HepG2 (cell line): ENCODE data around the gene FPR3. TPM values are rescaled to one million over a fixed set of nuclear protein-coding genes. Genes with fewer than 3 reads are reported as not detected.

Experiments
- ATAC-seq: fragments of 200-7000 bp; cut with Tn5 transposase; 3 replicates; pipeline ENCODE4 v1.9.1; 2020; ENCODE audit warnings: mild to moderate bottlenecking, moderate library complexity
- BruUV-seq: library from RNA; stranded (reverse); fragments of 400-500 nt; replicated peaks from 2 replicates; lab custom pipeline; 2021; lab: Mats Ljungman, UMichigan
- CTCF ChIA-PET: fragments of 300-600 bp; formaldehyde crosslinking; extraction: SDS; loops from one replicate; lab custom pipeline; 2021; ENCODE audit warnings: low total read pairs, inconsistent platforms, low intra/inter-chr PET ratio; lab: Yijun Ruan, JAX
- POLR2A ChIA-PET: fragments of 350-600 bp; sonication (Branson Sonifier 250); formaldehyde crosslinking; loops from one replicate; lab custom pipeline; 2020; ENCODE audit warnings: antibody characterized with exemption, inconsistent platforms; lab: Yijun Ruan, JAX
- DNase-seq: peaks from one replicate; pipeline ENCODE4 v3.0.0-alpha.2; 2015; ENCODE audit warnings: low spot score
- FAIRE-seq: peaks from 3 replicates; lab custom pipeline; 2011; peaks lifted over from hg19 to GRCh38; lab: Jason Lieb, UNC
- H2AFZ ChIP-seq: one replicate; pipeline ENCODE4 v1.6.1; 2011; ENCODE audit warnings: low read length, inconsistent platforms
- H3K27ac ChIP-seq: fragments of 300-600 bp; 3 replicates; pipeline ENCODE4 v1.8.0; 2011; ENCODE audit warnings: mixed run types, mild to moderate bottlenecking, mixed read lengths, low read length, inconsistent platforms; ENCODE audit not compliant: insufficient read depth; ENCODE audit errors: extremely low read length
- H3K27me3 ChIP-seq, 2 experiments: fragments of 200-600 bp in 1 of 2; 2 replicates in 1 of 2; 3 replicates in 1 of 2; pipeline versions ENCODE4 v1.6.0 to v1.8.0; 2011; ENCODE audit warnings: low read length in 2 of 2, mild to moderate bottlenecking in 2 of 2, moderate library complexity in 2 of 2, inconsistent platforms in 1 of 2; ENCODE audit not compliant: insufficient read depth in 2 of 2, control insufficient read depth in 1 of 2
- H3K36me3 ChIP-seq, 2 experiments: fragments of 200-600 bp in 1 of 2; replicated peaks in 1 of 2; 2 replicates in 1 of 2; 3 replicates in 1 of 2; pipeline versions ENCODE4 v1.5.1 to v1.8.0; 2011; ENCODE audit warnings: low read length in 2 of 2, inconsistent platforms in 1 of 2; ENCODE audit not compliant: insufficient read depth in 2 of 2, control insufficient read depth in 1 of 2
- H3K4me1 ChIP-seq: 2 replicates; pipeline ENCODE4 v1.5.1; 2012; ENCODE audit warnings: low read length, inconsistent platforms; ENCODE audit not compliant: insufficient read depth
- H3K4me2 ChIP-seq: 2 replicates; pipeline ENCODE4 v1.6.0; 2011; ENCODE audit warnings: low read depth, low read length, inconsistent platforms
- H3K4me3 ChIP-seq, 3 experiments: fragments of 200-600 bp in 1 of 3; sonication (generic), shearing (Covaris generic) in 1 of 3; replicated peaks in 1 of 3; 2 replicates each; pipeline ENCODE4 v1.5.1; 2011 to 2016; ENCODE audit warnings: low read length in 3 of 3, inconsistent platforms in 2 of 3, low read depth in 2 of 3, mild to moderate bottlenecking in 2 of 3, control low read depth in 1 of 3, mixed read lengths in 1 of 3; ENCODE audit not compliant: insufficient read depth in 1 of 3
- H3K79me2 ChIP-seq: one replicate; pipeline ENCODE4 v1.6.1; 2011; ENCODE audit warnings: low read length, inconsistent platforms; ENCODE audit not compliant: insufficient read depth
- H3K9ac ChIP-seq: 2 replicates; pipeline ENCODE4 v1.6.0; 2011; ENCODE audit warnings: mild to moderate bottlenecking, low read depth, low read length, inconsistent platforms; ENCODE audit not compliant: insufficient read depth
- H3K9me3 ChIP-seq: 2 replicates; pipeline ENCODE4 v1.5.1; 2012; ENCODE audit warnings: mild to moderate bottlenecking, low read length
- H4K20me1 ChIP-seq: 2 replicates; pipeline ENCODE4 v1.6.0; 2011; ENCODE audit warnings: inconsistent platforms, mild to moderate bottlenecking, low read length, moderate library complexity; ENCODE audit not compliant: insufficient read depth
- FLYWCH1 ChIP-seq: sonication (generic); formaldehyde crosslinking; IDR thresholded peaks from 2 replicates; pipeline ENCODE4 v1.8.1; 2023; ENCODE audit warnings: mild to moderate bottlenecking, missing genetic modification reagents
- FOSL2 ChIP-seq: sonication (generic); formaldehyde crosslinking; IDR thresholded peaks from 2 replicates; pipeline ENCODE4 v1.4.0; 2020; ENCODE audit warnings: missing genetic modification reagents
- GZF1 ChIP-seq: sonication (generic); formaldehyde crosslinking; IDR thresholded peaks from 2 replicates; pipeline ENCODE4 v1.5.1; 2020; ENCODE audit warnings: mild to moderate bottlenecking, missing genetic modification reagents
- IKZF1 ChIP-seq: fragments of 450-650 bp; IDR thresholded peaks from 2 replicates; pipeline ENCODE4 v1.7.1; 2016
- MAFK ChIP-seq, 2 experiments: IDR thresholded peaks in 1 of 2; conservative IDR thresholded peaks in 1 of 2; 2 replicates each; pipeline ENCODE4 v1.6.1; 2011; ENCODE audit warnings: improper control_type of control experiment in 2 of 2, low read length in 2 of 2
- SSRP1 ChIP-seq: IDR thresholded peaks from 2 replicates; pipeline ENCODE4 v1.6.1; 2016; ENCODE audit warnings: control low read depth
- TCF12 ChIP-seq, 2 experiments: fragments of 450-650 bp in 1 of 2; sonication (generic) in 1 of 2; formaldehyde crosslinking in 1 of 2; IDR thresholded peaks; 2 replicates each; pipeline versions ENCODE4 v1.6.1 to v1.8.0; 2017 to 2022; ENCODE audit warnings: antibody characterized with exemption in 1 of 2, mild to moderate bottlenecking in 1 of 2, missing genetic modification reagents in 1 of 2, moderate library complexity in 1 of 2
- TMF1 ChIP-seq: sonication (generic); formaldehyde crosslinking; IDR thresholded peaks from 2 replicates; pipeline ENCODE4 v1.8.1; 2022; ENCODE audit warnings: low read depth, missing genetic modification reagents
- ZNF20 ChIP-seq: sonication (generic); formaldehyde crosslinking; IDR thresholded peaks from 2 replicates; pipeline ENCODE4 v1.4.0; 2020; ENCODE audit warnings: mild to moderate bottlenecking, moderate library complexity, missing genetic modification reagents
- ZNF296 ChIP-seq: sonication (generic); formaldehyde crosslinking; conservative IDR thresholded peaks from 2 replicates; pipeline ENCODE4 v1.5.0; 2020; ENCODE audit warnings: mild to moderate bottlenecking, missing genetic modification reagents
- ZNF615 ChIP-seq: sonication (generic); formaldehyde crosslinking; IDR thresholded peaks from 2 replicates; pipeline ENCODE4 v1.5.0; 2020; ENCODE audit warnings: mild to moderate bottlenecking, missing genetic modification reagents, borderline replicate concordance
- ZSCAN21 ChIP-seq: sonication (generic); formaldehyde crosslinking; IDR thresholded peaks from 2 replicates; pipeline ENCODE4 v1.8.0; 2022; ENCODE audit warnings: mild to moderate bottlenecking, missing genetic modification reagents, moderate library complexity, borderline replicate concordance
- WGBS: methylation state at CpG from one replicate; pipeline ENCODE4 v1.1.6; 2017; ENCODE audit warnings: low lambda C conversion rate; 5-methylcytosine and 5-hydroxymethylcytosine counted together
- in situ Hi-C: cut with HindIII; loops from 2 replicates; pipeline ENCODE4 v1.10.0; 2017; ENCODE audit warnings: low pct_unique_long_range_greater_than_20kb; ENCODE audit not compliant: extremely low pct_ligation_motif_present
- intact Hi-C: fragments of 100-400 bp; cut with micrococcal nuclease; formaldehyde crosslinking; loops from one replicate; pipeline ENCODE4 v1.10.0; 2022; ENCODE audit not compliant: unreplicated experiment
- polyA plus RNA-seq, 8 experiments: library from polyadenylated mRNA; depleted of rRNA in 3 of 8; stranded (reverse) in 7 of 8; unstranded in 1 of 8; fragments of >200 nt; fragmentation: Illumina TruSeq in 4 of 8; extraction: Trizol in 4 of 8; gene quantifications; 2 replicates each; pipeline versions ENCODE4 v1.2.1 to v1.2.3, GENCODE V29; 2011 to 2016; ENCODE audit warnings: low read depth in 4 of 8, missing spikeins in 1 of 8, mixed read lengths in 1 of 8; ENCODE audit not compliant: insufficient read depth in 1 of 8
- total RNA-seq, 5 experiments: library from RNA; depleted of rRNA; stranded (reverse); fragments of >200 nt; fragmentation: Illumina TruSeq; extraction: Trizol; gene quantifications; 2 replicates each; pipeline ENCODE4 v1.2.3, GENCODE V29; 2016; ENCODE audit warnings: low read depth in 1 of 5
- TF ChIP-seq, protein P1 (sequence below): IDR thresholded peaks from 2 replicates; pipeline ENCODE4 v1.6.1; 2016; ENCODE audit warnings: mild to moderate bottlenecking
- TF ChIP-seq, protein P2 (sequence below): sonication (generic); formaldehyde crosslinking; IDR thresholded peaks from 2 replicates; pipeline ENCODE4 v1.5.0; 2020; ENCODE audit warnings: mild to moderate bottlenecking, low read depth, missing genetic modification reagents, borderline replicate concordance
- TF ChIP-seq, protein P3 (sequence below): sonication (generic); formaldehyde crosslinking; IDR thresholded peaks from 2 replicates; pipeline ENCODE4 v1.5.1; 2020; ENCODE audit warnings: mild to moderate bottlenecking, missing genetic modification reagents, moderate library complexity
- TF ChIP-seq, protein P4 (sequence below): sonication (generic); formaldehyde crosslinking; IDR thresholded peaks from 2 replicates; pipeline ENCODE4 v1.5.0; 2020; ENCODE audit warnings: missing genetic modification reagents

FPR3 gene
- total and polyA plus RNA-seq, 2 of the 13 experiments (the other 11 are each of a cell fraction or from before 2014, with no cell fraction given), result not detected

DNA sequence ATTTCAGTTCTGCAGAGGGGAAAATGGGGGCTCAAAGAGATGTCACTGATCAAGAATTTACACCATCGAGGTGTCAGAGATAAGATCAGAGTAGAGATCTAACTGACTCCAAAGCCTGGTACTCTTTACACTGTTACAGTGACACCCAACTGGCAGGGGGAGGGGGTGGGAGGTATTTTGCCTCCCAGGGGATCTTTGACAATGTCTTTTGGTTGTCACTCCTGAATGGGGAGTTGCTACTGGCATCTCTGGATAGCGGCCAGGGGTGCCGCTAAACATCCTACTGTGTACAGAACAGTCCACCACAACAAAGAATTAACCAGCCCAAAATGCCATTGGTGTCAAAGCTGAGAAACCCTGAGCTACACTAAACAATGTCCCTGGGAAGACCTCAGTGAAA lies 3.1 kb downstream of the FPR3 start (continued):
- TF ChIP-seq TCF12 (IDR thresholded peaks at IDR 0.05), result no peak
- TF ChIP-seq TCF12 (CRISPR knock-in tag; IDR thresholded peaks at IDR 0.05), result no peak
- TF ChIP-seq, protein P1, sequence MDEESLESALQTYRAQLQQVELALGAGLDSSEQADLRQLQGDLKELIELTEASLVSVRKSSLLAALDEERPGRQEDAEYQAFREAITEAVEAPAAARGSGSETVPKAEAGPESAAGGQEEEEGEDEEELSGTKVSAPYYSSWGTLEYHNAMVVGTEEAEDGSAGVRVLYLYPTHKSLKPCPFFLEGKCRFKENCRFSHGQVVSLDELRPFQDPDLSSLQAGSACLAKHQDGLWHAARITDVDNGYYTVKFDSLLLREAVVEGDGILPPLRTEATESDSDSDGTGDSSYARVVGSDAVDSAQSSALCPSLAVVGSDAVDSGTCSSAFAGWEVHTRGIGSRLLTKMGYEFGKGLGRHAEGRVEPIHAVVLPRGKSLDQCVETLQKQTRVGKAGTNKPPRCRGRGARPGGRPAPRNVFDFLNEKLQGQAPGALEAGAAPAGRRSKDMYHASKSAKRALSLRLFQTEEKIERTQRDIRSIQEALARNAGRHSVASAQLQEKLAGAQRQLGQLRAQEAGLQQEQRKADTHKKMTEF, result no peak
- TF ChIP-seq, protein P2, sequence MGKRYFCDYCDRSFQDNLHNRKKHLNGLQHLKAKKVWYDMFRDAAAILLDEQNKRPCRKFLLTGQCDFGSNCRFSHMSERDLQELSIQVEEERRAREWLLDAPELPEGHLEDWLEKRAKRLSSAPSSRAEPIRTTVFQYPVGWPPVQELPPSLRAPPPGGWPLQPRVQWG, result no peak

DNA sequence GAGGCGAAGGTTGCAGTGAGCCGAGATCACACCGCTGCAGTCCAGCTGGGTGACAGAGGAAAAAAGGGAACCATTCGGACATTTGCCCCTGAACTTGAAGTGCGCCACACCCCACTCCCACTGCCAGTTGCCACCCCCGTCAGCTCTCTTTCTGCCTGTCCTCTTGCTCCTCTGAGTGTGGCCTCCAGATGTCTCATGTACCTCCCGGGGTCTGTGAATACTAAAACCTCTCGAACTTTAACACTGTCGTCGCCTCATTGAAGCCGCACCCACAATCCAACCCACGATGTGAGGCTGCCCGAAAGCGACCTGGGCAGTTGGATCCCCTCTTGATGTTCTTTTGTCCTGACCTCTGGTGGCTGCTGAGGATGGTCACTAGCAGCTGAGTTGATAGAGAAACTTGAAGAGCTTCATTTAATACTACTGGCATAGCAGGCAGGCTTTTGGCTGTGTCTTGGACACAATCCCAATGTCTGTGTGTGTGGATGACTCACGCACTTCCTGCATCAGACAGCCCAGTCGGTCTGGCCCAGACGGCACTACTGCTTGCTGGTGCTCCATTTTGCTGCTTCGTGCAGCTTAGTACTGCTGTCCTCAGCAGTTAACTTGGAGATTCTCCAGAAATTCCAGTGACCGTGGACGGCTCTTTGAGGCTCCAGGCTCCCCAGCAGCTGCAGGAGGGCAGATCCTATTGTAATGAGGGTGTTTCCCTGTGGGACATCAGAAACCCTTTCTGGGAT lies 4.2 kb downstream of the FPR3 start:
- intact Hi-C loops (no loop called here), in situ Hi-C loops (no loop called here)
- DNase-seq (peak; percentile 35), FAIRE-seq (no peak), ATAC-seq (peak; percentile 54; the same call in 2 of the 3 replicates)
- no peak overlapping the region for H2AFZ ChIP-seq
- BruUV-seq, result no TSS peak
- no peaks in the 10 kb centered on the region for H3K79me2 ChIP-seq
- peaks cover 18% of the 10 kb centered on the region; the same call in 1 of the 2 replicates for H3K4me1 ChIP-seq
- no peaks in the 10 kb centered on the region for H4K20me1 ChIP-seq
- peak overlapping the region in 1 of 3 experiments; percentile 5; a peak in 1 of 6 replicates for H3K4me3 ChIP-seq
- no peak overlapping the region for H3K27ac ChIP-seq
- WGBS, result 59% methylated on average over 16 of the region's 20 CpGs
- H3K27me3 ChIP-seq, result no peaks in the 10 kb centered on the region
- no peaks in the 10 kb centered on the region for H3K36me3 ChIP-seq
- no peak overlapping the region for H3K4me2 ChIP-seq
- H3K9me3 ChIP-seq, result peaks cover 30% of the 10 kb centered on the region
- ChIA-PET CTCF (no interaction called here), POLR2A (no interaction called here)
- H3K9ac ChIP-seq, result no peak overlapping the region
- TF ChIP-seq ZNF296 (CRISPR knock-in tag) (no peak), GZF1 (no peak), FLYWCH1 (CRISPR knock-in tag) (no peak), ZNF615 (no peak), TMF1 (CRISPR knock-in tag) (no peak), IKZF1 (no peak), MAFK (conservative IDR thresholded peaks at IDR 0.05 in 1 of 2, IDR thresholded peaks at IDR 0.05 in 1 of 2; ENCODE audit: low read length in 2 of 2) (0 out of 4 replicates have a peak, but pooled peaks of 1 of the 2 experiments have one; percentile 15), FOSL2 (peak; percentile 84), SSRP1 (CRISPR knock-in tag) (no peak), ZSCAN21 (CRISPR knock-in tag) (no peak), ZNF20 (0 out of 2 replicates have a peak, but pooled peaks have one; percentile 41)
- TF ChIP-seq, protein P3, sequence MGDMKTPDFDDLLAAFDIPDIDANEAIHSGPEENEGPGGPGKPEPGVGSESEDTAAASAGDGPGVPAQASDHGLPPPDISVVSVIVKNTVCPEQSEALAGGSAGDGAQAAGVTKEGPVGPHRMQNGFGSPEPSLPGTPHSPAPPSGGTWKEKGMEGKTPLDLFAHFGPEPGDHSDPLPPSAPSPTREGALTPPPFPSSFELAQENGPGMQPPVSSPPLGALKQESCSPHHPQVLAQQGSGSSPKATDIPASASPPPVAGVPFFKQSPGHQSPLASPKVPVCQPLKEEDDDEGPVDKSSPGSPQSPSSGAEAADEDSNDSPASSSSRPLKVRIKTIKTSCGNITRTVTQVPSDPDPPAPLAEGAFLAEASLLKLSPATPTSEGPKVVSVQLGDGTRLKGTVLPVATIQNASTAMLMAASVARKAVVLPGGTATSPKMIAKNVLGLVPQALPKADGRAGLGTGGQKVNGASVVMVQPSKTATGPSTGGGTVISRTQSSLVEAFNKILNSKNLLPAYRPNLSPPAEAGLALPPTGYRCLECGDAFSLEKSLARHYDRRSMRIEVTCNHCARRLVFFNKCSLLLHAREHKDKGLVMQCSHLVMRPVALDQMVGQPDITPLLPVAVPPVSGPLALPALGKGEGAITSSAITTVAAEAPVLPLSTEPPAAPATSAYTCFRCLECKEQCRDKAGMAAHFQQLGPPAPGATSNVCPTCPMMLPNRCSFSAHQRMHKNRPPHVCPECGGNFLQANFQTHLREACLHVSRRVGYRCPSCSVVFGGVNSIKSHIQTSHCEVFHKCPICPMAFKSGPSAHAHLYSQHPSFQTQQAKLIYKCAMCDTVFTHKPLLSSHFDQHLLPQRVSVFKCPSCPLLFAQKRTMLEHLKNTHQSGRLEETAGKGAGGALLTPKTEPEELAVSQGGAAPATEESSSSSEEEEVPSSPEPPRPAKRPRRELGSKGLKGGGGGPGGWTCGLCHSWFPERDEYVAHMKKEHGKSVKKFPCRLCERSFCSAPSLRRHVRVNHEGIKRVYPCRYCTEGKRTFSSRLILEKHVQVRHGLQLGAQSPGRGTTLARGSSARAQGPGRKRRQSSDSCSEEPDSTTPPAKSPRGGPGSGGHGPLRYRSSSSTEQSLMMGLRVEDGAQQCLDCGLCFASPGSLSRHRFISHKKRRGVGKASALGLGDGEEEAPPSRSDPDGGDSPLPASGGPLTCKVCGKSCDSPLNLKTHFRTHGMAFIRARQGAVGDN (CRISPR knock-in tag), result peak; percentile 28; the same call in 1 of the 2 replicates
- TF ChIP-seq, protein P4, sequence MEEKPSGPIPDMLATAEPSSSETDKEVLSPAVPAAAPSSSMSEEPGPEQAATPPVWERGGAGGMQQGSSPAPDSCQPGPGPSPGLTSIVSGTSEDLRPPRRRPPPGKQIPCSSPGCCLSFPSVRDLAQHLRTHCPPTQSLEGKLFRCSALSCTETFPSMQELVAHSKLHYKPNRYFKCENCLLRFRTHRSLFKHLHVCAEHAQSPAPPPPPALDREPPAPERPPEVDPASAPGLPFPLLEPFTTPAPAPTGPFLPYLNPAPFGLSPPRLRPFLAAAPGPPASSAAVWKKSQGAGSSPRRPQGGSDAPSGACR (CRISPR knock-in tag), result no peak
